ENCODE data around the gene AGT. TPM values are rescaled to one million over a fixed set of nuclear protein-coding genes. Genes with fewer than 3 reads are reported as not detected.

The AGT gene
- total and polyA plus RNA-seq, 2 experiments from 2014 or later: not detected

- H3K9me3 ChIP-seq (ENCODE audit: low read depth): no peaks in the 10 kb centered on the region
- H3K27ac ChIP-seq: no peak overlapping the region
- H3K36me3 ChIP-seq (ENCODE audit: low read depth): peaks cover 30% of the 10 kb centered on the region
- H3K27me3 ChIP-seq (replicated peaks; ENCODE audit: insufficient read depth): no peaks in the 10 kb centered on the region
- no peaks in the 10 kb centered on the region for H3K79me2 ChIP-seq (ENCODE audit: insufficient read depth)
- H3K4me2 ChIP-seq (ENCODE audit: unreplicated experiment): no peak overlapping the region
- TF ChIP-seq EZH2 (IDR thresholded peaks at IDR 0.05; ENCODE audit: insufficient read depth, poor library complexity, severe bottlenecking) (no peak), EZH2phosphoT487 (IDR thresholded peaks at IDR 0.05; ENCODE audit: insufficient read depth, low read depth) (no peak)
- 13 to 21% methylated on average over 3 of the region's 3 CpGs for WGBS, 2 experiments (ENCODE audit: low coverage in 1 of 2, low lambda C conversion rate in 2 of 2, missing lambda C conversion rate in 2 of 2)
- DNase-seq: peak; percentile 9
- peaks cover 20% of the 10 kb centered on the region for H3K4me1 ChIP-seq (ENCODE audit: insufficient read depth)
- no peak overlapping the region for H3K9ac ChIP-seq
- no peak overlapping the region for H2AFZ ChIP-seq
- peaks cover 13% of the 10 kb centered on the region for H3F3A ChIP-seq (ENCODE audit: insufficient read depth)
- no peaks in the 10 kb centered on the region for H3K9me2 ChIP-seq (ENCODE audit: insufficient read depth)
- no peak overlapping the region for H3K4me3 ChIP-seq
- in situ Hi-C loops (cut with MboI): no loop called here
- H4K20me1 ChIP-seq (ENCODE audit: insufficient read depth): no peaks in the 10 kb centered on the region
These were observed 31.6 kb downstream of the AGT start for GRCh38 chr1:230682274-230682673.

- TF ChIP-seq EZH2phosphoT487 (IDR thresholded peaks at IDR 0.05; ENCODE audit: insufficient read depth, low read depth) (no peak), EZH2 (IDR thresholded peaks at IDR 0.05; ENCODE audit: insufficient read depth, poor library complexity, severe bottlenecking) (no peak)
- peaks cover 25% of the 10 kb centered on the region for H3K36me3 ChIP-seq (ENCODE audit: low read depth)
- no peak overlapping the region for H2AFZ ChIP-seq
- peak; percentile 74 for DNase-seq
- no peak overlapping the region for H3K9ac ChIP-seq
- no peaks in the 10 kb centered on the region for H3K27me3 ChIP-seq (replicated peaks; ENCODE audit: insufficient read depth)
- H3K4me1 ChIP-seq (ENCODE audit: insufficient read depth): peaks cover 20% of the 10 kb centered on the region
- in situ Hi-C loops (cut with MboI): no loop called here
- no peak overlapping the region for H3K4me3 ChIP-seq
- whole genome bisulfite sequencing, 2 experiments (ENCODE audit: low coverage in 1 of 2, low lambda C conversion rate in 2 of 2, missing lambda C conversion rate in 2 of 2): 27 to 34% methylated on average over 2 of the region's 2 CpGs
- H3K27ac ChIP-seq: no peak overlapping the region
- peaks cover 13% of the 10 kb centered on the region for H3F3A ChIP-seq (ENCODE audit: insufficient read depth)
- no peaks in the 10 kb centered on the region for H3K9me2 ChIP-seq (ENCODE audit: insufficient read depth)
- H3K79me2 ChIP-seq (ENCODE audit: insufficient read depth): no peaks in the 10 kb centered on the region
- no peaks in the 10 kb centered on the region for H4K20me1 ChIP-seq (ENCODE audit: insufficient read depth)
- no peak overlapping the region for H3K4me2 ChIP-seq (ENCODE audit: unreplicated experiment)
- no peaks in the 10 kb centered on the region for H3K9me3 ChIP-seq (ENCODE audit: low read depth)
These were observed 32.3 kb downstream of the AGT start for GRCh38 chr1:230681599-230681998.

GRCh38 chr1:230680300-230681025 lies 33.5 kb downstream of the AGT start:
- Histone ChIP-seq H3K4me2 (ENCODE audit: unreplicated experiment) (no peak overlapping the region), H3K9me3 (ENCODE audit: low read depth) (no peaks in the 10 kb centered on the region), H3K9me2 (ENCODE audit: insufficient read depth) (no peaks in the 10 kb centered on the region), H3K9ac (no peak overlapping the region), H3F3A (ENCODE audit: insufficient read depth) (peaks cover 13% of the 10 kb centered on the region), H3K4me3 (no peak overlapping the region), H3K27me3 (replicated peaks; ENCODE audit: insufficient read depth) (no peaks in the 10 kb centered on the region), H2AFZ (no peak overlapping the region), H4K20me1 (ENCODE audit: insufficient read depth) (no peaks in the 10 kb centered on the region), H3K27ac (no peak overlapping the region), H3K4me1 (ENCODE audit: insufficient read depth) (peaks cover 20% of the 10 kb centered on the region), H3K79me2 (ENCODE audit: insufficient read depth) (no peaks in the 10 kb centered on the region), H3K36me3 (ENCODE audit: low read depth) (peaks cover 26% of the 10 kb centered on the region)
- TF ChIP-seq EZH2 (IDR thresholded peaks at IDR 0.05; ENCODE audit: insufficient read depth, poor library complexity, severe bottlenecking): no peak
- no peak for TF ChIP-seq EZH2phosphoT487 (IDR thresholded peaks at IDR 0.05; ENCODE audit: insufficient read depth, low read depth)
- in situ Hi-C loops (cut with MboI): no loop called here
- WGBS, 2 experiments (ENCODE audit: low coverage in 1 of 2, low lambda C conversion rate in 2 of 2, missing lambda C conversion rate in 2 of 2): 59% methylated on average over 4 of the region's 4 CpGs
- no peak for DNase-seq

GRCh38 chr1:230679825-230680224 lies 34.1 kb downstream of the AGT start:
- no peak overlapping the region for H3K27ac ChIP-seq
- no peak overlapping the region for H3K4me3 ChIP-seq

More at GRCh38 chr1:230679825-230680224, 34.1 kb downstream of the AGT start:
- H3K4me1 ChIP-seq (ENCODE audit: insufficient read depth): peaks cover 20% of the 10 kb centered on the region
- no peak overlapping the region for H2AFZ ChIP-seq
- in situ Hi-C loops (cut with MboI): no loop called here
- H3K4me2 ChIP-seq (ENCODE audit: unreplicated experiment): no peak overlapping the region
- H3K27me3 ChIP-seq (replicated peaks; ENCODE audit: insufficient read depth): no peaks in the 10 kb centered on the region
- H3K9me2 ChIP-seq (ENCODE audit: insufficient read depth): no peaks in the 10 kb centered on the region
- no peaks in the 10 kb centered on the region for H3K9me3 ChIP-seq (ENCODE audit: low read depth)
- peaks cover 13% of the 10 kb centered on the region for H3F3A ChIP-seq (ENCODE audit: insufficient read depth)
- H3K36me3 ChIP-seq (ENCODE audit: low read depth): peaks cover 21% of the 10 kb centered on the region
- no peaks in the 10 kb centered on the region for H3K79me2 ChIP-seq (ENCODE audit: insufficient read depth)
- H4K20me1 ChIP-seq (ENCODE audit: insufficient read depth): no peaks in the 10 kb centered on the region
- DNase-seq: no peak
- H3K9ac ChIP-seq: no peak overlapping the region
- no peak for TF ChIP-seq EZH2phosphoT487 (IDR thresholded peaks at IDR 0.05; ENCODE audit: insufficient read depth, low read depth)
- no peak for TF ChIP-seq EZH2 (IDR thresholded peaks at IDR 0.05; ENCODE audit: insufficient read depth, poor library complexity, severe bottlenecking)
- 74 to 80% methylated on average over 2 of the region's 2 CpGs for WGBS, 2 experiments (ENCODE audit: low coverage in 1 of 2, low lambda C conversion rate in 2 of 2, missing lambda C conversion rate in 2 of 2)
